Osteoblast (primary cell): ENCODE measurements around the gene HHIPL1. TPM values are rescaled to one million over a fixed set of nuclear protein-coding genes. Genes with fewer than 3 reads are reported as not detected.

Experiments
- DNase-seq: peaks from one replicate; pipeline ENCODE4 v3.0.0; 2011; ENCODE audit warnings: low spot score, mixed read lengths; ENCODE audit not compliant: insufficient read length; ENCODE audit errors: missing footprints
- H2AFZ ChIP-seq: 2 replicates; pipeline ENCODE4 v1.6.0; 2011; ENCODE audit warnings: mild to moderate bottlenecking, low read length
- H3K27ac ChIP-seq: 2 replicates; pipeline ENCODE4 v1.5.1; 2011; ENCODE audit warnings: mild to moderate bottlenecking, low read depth, low read length, moderate library complexity
- H3K27me3 ChIP-seq: 2 replicates; pipeline ENCODE4 v1.6.0; 2012; ENCODE audit warnings: mild to moderate bottlenecking, control low read depth, inconsistent platforms, low read length, moderate library complexity; ENCODE audit not compliant: insufficient read depth
- H3K36me3 ChIP-seq: 2 replicates; pipeline ENCODE4 v1.5.1; 2011; ENCODE audit warnings: mild to moderate bottlenecking, low read length, control low read depth, moderate library complexity; ENCODE audit not compliant: insufficient read depth
- H3K4me1 ChIP-seq: 2 replicates; pipeline ENCODE4 v1.5.1; 2011; ENCODE audit warnings: mild to moderate bottlenecking, low read length, control low read depth, moderate library complexity; ENCODE audit not compliant: insufficient read depth
- H3K4me2 ChIP-seq: 2 replicates; pipeline ENCODE4 v1.6.0; 2011; ENCODE audit warnings: mild to moderate bottlenecking, low read length; ENCODE audit not compliant: insufficient read depth
- H3K4me3 ChIP-seq: fragments of 200-600 bp; sonication (generic); 3 replicates; pipeline ENCODE4 v1.5.1; 2012; ENCODE audit warnings: mild to moderate bottlenecking, low read length, inconsistent platforms; ENCODE audit not compliant: insufficient read depth
- H3K79me2 ChIP-seq: 2 replicates; pipeline ENCODE4 v1.6.0; 2012; ENCODE audit warnings: mild to moderate bottlenecking, low read length, control low read depth, inconsistent platforms; ENCODE audit not compliant: insufficient read depth
- H3K9me3 ChIP-seq: 2 replicates; pipeline ENCODE4 v1.5.1; 2011; ENCODE audit warnings: low read depth, low read length, control low read depth
- H4K20me1 ChIP-seq: 2 replicates; pipeline ENCODE4 v1.6.0; 2012; ENCODE audit warnings: mild to moderate bottlenecking, low read length, control low read depth; ENCODE audit not compliant: insufficient read depth
- total RNA-seq: library from RNA; depleted of rRNA; stranded (reverse); fragments of >200 nt; gene quantifications from 2 replicates; pipeline ENCODE4 v1.2.3, GENCODE V29; 2012
- TF ChIP-seq, protein P1 (sequence below): IDR thresholded peaks from 2 replicates; pipeline ENCODE4 v1.5.1; 2011; ENCODE audit warnings: mild to moderate bottlenecking, low read depth, low read length, moderate library complexity; ENCODE audit errors: extremely low read depth

Gene HHIPL1
- total RNA-seq, 1 donor, result 12.3 TPM

DNA sequence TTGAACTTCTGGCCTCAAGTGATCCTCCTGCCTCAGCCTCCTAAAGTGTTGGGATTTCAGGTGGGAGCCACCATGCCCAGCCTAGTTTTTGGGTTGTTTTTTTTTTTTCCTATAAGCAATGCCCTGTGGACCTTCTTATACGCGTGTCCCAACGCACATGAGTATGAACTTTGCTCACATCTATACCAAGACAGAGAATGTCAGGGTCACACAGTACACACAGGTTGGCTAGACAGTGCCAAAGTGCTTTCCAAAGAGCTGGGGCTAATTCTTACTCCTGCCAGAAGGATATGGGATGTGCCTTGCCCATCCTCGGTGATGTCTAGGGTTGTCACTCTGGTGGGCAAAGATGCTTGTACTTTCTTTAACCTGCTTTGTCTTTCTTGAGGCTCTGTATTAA is 33.3 kb upstream of the HHIPL1 start:
- H3K4me3 ChIP-seq, result no peak overlapping the region
- TF ChIP-seq, protein P1, sequence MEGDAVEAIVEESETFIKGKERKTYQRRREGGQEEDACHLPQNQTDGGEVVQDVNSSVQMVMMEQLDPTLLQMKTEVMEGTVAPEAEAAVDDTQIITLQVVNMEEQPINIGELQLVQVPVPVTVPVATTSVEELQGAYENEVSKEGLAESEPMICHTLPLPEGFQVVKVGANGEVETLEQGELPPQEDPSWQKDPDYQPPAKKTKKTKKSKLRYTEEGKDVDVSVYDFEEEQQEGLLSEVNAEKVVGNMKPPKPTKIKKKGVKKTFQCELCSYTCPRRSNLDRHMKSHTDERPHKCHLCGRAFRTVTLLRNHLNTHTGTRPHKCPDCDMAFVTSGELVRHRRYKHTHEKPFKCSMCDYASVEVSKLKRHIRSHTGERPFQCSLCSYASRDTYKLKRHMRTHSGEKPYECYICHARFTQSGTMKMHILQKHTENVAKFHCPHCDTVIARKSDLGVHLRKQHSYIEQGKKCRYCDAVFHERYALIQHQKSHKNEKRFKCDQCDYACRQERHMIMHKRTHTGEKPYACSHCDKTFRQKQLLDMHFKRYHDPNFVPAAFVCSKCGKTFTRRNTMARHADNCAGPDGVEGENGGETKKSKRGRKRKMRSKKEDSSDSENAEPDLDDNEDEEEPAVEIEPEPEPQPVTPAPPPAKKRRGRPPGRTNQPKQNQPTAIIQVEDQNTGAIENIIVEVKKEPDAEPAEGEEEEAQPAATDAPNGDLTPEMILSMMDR, result no peak
- no peaks in the 10 kb centered on the region for H3K79me2 ChIP-seq
- H3K4me1 ChIP-seq, result peaks cover 7% of the 10 kb centered on the region
- no peak for DNase-seq
- no peak overlapping the region for H3K4me2 ChIP-seq
- no peaks in the 10 kb centered on the region for H3K9me3 ChIP-seq
- H3K27ac ChIP-seq, result no peak overlapping the region
- H3K27me3 ChIP-seq, result no peaks in the 10 kb centered on the region
- H2AFZ ChIP-seq, result no peak overlapping the region
- no peaks in the 10 kb centered on the region for H3K36me3 ChIP-seq
- peaks cover 4% of the 10 kb centered on the region for H4K20me1 ChIP-seq

DNA sequence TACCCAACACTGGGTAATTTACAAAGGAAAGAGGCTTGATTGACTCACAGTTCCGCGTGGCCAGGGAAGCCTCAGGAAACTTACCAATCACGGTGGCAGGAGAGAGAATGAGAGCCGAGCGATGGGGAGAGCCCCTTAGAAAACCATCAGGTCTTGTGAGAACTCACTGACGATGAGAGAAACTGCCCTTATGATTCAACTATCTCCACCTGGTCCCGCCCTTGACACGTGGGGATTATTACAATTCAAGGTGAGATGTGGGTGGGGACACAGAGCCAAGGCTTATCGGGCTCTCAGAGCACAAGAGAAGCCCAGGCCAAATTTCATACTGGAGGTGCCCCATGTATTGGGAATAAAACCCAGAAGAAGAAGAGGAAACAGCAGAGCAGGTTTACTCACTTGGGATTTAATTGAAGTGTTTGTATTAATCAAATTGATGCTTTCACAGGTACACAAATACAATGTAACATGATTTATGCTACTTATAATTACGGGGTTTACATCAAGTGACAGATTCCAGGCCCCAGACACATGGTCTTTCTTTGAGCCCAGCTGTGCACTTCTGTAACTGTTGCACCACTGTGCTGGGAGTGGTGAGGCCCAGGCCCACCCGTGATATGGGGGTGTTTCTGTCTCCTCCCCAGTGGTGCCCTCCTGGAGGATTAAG is 32.7 kb upstream of the HHIPL1 start:
- H2AFZ ChIP-seq, result no peak overlapping the region
- H3K27ac ChIP-seq, result no peak overlapping the region

DNA sequence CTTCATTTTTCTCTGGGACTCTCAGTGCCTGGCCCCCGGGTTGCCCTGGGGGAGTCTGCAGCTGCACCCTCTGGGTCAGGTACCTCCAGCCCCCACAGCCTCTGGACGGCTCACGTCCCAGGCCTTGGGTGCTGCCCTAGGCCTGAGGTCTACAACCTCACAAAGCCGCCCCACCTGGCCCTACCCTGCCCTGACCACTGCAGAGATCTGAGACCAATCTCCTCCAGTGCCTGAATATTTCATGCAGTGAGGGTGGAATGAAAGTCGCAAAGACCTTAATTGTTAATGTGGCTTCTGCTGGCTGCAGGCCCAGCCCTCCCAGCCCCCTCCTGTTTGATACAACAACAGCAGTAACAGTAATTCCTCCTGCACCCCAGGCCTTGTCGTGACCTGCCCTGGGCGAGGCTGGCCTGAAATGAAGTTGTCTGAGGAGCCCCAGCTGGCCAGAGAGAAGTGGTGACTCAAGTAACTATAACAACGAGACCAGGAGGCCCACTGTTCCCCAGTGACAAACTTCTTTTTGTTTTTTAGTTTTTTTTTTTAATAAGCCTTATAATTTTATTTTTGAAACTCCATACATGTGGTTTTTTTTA is 32.1 kb upstream of the HHIPL1 start:
- Histone ChIP-seq H2AFZ (no peak overlapping the region), H3K4me3 (no peak overlapping the region), H3K79me2 (no peaks in the 10 kb centered on the region), H3K4me2 (no peak overlapping the region), H3K27ac (no peak overlapping the region), H3K9me3 (no peaks in the 10 kb centered on the region), H3K4me1 (peaks cover 7% of the 10 kb centered on the region), H3K36me3 (no peaks in the 10 kb centered on the region), H4K20me1 (peaks cover 4% of the 10 kb centered on the region), H3K27me3 (no peaks in the 10 kb centered on the region)
- TF ChIP-seq, protein P1, result no peak
- peak; percentile 96 for DNase-seq

More for the DNA sequence above, 32.7 kb upstream of the HHIPL1 start:
- H3K4me2 ChIP-seq, result no peak overlapping the region
- H3K9me3 ChIP-seq, result no peaks in the 10 kb centered on the region
- TF ChIP-seq, protein P1, result no peak
- H3K36me3 ChIP-seq, result no peaks in the 10 kb centered on the region
- H3K4me3 ChIP-seq, result no peak overlapping the region
- peaks cover 4% of the 10 kb centered on the region for H4K20me1 ChIP-seq
- H3K79me2 ChIP-seq, result no peaks in the 10 kb centered on the region
- H3K4me1 ChIP-seq, result peaks cover 7% of the 10 kb centered on the region
- peak; percentile 4 for DNase-seq
- no peaks in the 10 kb centered on the region for H3K27me3 ChIP-seq

DNA sequence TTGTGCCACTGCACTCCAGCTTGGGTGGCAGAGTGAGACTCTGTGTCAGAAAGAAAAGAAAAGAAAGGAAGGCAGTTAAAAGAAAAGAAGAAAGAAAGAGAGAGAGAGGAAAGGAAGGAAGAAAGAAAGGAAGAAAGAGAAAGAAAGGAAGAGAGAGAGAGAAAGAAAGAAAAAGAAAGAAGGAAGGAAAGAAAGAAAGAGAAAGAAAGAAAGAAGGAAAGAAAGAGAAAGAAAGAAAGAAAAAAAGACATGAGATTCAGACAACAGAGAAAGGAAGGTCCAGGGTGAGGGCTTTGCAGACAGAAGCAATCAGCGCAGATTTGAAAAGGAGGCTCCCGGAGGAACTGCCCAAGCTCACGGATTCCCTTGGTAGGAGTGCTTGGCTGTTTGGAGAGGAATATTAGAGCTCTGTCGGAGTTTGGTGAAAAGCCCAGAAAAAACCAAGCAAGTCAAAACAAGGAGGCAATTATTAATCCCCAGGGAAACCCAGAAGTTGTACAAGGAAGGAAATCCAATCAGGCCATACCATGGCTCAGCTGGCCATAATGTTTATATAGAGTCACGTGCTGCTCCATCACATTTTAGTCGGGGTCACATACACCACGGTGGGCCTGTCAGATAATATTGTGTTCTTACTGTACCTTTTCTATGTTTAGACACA is 29.3 kb upstream of the HHIPL1 start:
- Histone ChIP-seq H3K9me3 (no peaks in the 10 kb centered on the region), H3K4me1 (peaks cover 18% of the 10 kb centered on the region), H3K4me2 (no peak overlapping the region), H2AFZ (no peak overlapping the region), H3K27ac (no peak overlapping the region), H4K20me1 (no peaks in the 10 kb centered on the region), H3K27me3 (no peaks in the 10 kb centered on the region), H3K36me3 (no peaks in the 10 kb centered on the region), H3K4me3 (no peak overlapping the region), H3K79me2 (no peaks in the 10 kb centered on the region)
- TF ChIP-seq, protein P1, result no peak
- no peak for DNase-seq
